HG02840 (cell line): ENCODE results near the gene PANK4.

ENCODE experiments used
- ATAC-seq: cut with Tn5 transposase; IDR thresholded peaks from one replicate; pipeline ENCODE4 v1.9.1; 2021; ENCODE audit warnings: mild to moderate bottlenecking, moderate library complexity, moderate number of reproducible peaks; ENCODE audit not compliant: unreplicated experiment, low FRiP score

PANK4 gene

DNA sequence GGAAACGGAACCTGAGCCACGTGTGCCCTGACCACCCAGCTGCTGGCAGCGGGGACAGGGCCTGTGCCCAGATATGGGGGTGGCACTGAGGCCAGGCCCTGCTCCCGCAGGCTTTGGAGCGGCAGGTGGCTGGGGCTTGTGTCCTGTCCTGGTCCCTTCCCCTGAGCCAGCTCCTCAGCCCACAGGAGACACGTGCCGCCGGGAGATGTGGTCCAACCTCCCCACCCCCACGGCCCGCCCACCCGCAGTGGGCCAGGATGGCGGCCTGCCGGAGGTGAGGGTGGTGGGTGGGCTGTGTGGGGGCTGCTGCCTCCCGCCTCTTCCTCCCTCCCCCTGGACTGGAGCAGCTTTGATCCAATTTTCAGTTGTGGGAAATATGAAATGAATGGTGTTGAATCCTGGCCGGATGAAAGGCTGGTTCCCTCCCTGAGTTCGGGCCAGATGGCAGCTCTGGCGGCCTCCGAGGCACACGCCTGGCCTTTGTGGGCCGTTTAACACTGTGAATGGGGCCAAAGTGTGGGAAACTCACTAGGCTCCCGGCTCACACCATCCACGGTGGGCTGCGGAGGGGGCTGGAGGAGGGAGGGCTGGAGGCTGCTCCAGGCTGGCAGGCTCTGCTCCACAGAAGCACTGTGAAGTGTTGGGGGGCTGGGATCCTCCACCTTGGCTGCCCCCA, 6.2 kb upstream of the PANK4 start:
- ATAC-seq: no peak

DNA sequence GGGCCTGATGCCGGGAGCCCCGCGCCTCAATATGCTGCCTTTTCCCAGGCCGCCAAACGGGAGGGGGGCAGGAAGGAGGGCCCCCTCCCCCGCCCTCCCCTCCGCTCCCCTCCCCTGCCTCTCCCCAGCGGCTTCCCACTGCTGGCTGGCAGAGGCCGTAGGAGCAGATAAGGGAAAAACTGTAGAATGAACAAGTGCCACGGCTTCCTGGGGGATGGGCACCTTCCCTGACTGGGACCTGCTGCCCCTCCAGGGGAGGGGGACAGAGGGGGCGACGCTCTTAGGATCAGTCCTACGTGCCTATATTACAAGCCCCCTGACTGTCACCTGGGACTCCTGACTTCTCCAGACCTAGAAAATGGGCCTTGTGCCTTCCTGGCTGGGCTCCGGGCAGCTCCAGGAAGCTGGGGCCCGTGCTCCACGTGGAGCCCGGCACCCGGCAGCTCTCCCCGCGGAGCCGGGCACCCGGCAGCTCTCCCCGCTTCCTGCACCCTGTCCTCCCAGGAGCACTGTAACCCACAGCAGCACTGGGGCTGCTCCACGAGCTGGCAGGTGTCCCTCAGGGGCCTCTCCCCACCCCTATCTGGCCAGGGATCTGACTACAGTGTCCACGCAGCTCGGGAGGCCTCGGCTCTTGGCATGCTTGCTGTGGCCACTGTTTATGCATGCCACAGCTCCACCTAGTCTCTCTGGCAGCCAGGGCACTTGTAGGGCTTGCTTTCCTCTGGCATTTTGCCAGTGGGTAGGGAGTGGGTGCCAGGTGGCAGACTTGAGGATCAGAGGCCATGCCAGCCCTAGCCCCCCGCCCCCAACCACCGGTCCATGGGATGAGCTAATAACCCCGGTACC, 4.3 kb upstream of the PANK4 start:
- ATAC-seq: no peak

DNA sequence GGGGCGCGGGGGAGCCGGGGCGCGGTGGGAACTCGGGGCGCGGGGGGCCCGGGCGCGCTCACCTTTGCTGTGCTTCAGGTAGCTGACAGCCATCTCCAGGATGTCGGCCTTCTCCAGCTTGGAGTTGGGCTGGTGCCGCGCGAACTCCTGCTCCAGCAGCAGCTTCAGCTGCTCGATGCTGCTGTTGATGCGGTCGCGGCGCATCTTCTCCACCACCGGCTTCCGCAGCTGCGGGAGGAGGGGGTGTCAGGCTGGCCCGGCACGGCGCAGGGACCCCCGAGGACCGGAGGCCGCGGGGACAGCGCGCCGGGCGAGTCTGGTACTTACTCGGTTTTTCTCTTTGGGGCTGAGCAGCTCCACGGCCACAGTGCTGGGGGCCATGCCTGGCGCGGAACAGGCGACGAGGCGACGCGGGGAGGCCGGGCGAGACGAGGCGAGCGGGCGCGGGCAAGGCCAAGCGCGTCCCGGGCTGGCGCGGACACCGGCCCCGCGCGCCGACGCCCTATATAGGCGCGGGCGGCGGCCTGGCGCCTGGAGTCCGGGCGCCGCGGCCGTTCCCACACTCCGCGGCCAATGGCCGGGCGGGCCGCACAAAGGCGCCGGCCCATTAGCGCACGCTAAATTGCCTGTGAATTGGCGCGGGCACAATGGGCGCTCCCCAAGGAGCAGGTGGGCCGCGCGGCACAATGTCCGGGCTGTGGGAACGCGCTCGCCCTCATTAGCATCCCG, 3.6 kb upstream of the PANK4 start, which contains the start of gene HES5:
TSS of gene HES5 (minus strand) at position 480 of the 729 bp plus-strand sequence. CDS start at position 381, 99 bp downstream.
- ATAC-seq: no peak

DNA sequence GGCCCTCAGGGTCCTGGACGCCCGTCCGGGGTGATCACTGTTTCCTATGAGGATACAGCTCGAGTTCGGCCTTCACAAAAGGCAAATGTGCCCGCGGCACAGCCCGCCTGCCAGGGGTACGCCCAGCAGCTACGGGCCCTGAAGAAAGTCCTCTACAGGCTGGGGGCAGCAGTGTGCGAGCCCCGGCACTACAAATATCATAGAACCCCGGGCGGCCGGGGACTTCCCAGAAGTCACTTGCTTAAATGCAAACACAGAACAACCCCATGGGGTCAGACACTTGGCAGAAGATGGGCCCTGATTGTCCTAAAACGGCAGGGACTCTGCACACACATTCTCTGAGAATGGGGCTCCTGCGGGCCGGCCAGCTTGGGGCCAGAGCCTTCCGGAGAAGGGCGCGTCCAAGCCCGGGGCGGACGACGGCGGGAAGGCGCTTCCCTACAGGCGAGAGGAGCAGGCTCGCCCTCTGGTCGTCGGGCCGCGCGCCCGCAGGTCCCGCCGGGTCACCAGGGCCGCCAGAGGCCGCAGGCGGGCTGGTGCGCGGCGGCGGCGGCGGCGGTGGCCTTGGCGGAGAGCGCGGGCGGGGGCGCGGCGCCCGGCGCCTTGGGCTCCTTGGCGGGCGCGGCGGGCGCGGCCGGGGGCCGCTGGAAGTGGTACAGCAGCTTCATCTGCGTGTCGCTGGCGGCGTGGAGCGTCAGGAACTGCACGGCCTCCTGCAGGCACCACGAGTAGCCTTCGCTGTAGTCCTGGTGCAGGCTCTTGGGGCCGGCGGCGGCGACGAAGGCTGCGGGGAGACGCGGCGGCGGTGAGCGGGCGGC, 2.8 kb upstream of the PANK4 start:
- no peak for ATAC-seq

DNA sequence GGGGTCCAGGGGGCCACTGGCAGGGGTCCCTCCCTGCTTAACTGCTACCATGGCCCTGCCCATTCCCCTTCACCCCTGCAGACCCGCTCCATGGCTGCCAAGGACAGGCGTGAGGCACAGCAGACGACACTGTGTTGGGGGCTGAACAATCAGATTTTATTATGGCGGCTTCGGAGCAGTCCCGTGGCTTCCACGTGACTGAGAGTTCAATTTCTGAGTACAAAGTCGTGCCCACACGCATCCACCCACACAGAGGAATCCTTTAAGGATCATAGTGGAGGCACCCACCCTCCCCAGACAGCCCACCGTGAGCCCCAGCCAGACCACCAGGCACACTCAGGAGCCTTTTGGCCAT, 2.2 kb upstream of the PANK4 start:
- no peak for ATAC-seq

DNA sequence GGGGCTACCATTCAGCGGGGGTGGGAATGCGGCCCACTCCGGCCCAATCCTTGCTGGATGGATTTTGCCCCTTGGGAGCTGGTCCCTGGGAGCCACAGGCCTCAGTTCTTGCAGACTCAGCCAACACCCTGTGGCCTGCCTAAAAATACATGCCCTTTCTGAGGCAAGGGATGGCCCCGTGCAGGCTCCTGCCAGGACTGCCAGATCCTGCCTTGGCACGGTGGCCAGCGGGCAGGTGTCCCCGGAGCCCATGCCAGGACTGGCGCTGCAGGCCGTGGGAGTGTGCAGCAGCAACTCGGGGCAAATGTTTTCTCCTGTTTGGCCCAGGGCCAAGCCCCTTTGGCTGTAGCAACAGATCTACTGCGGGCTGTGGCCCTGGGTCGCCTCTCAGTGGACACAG, 1.6 kb upstream of the PANK4 start:
- no peak for ATAC-seq

DNA sequence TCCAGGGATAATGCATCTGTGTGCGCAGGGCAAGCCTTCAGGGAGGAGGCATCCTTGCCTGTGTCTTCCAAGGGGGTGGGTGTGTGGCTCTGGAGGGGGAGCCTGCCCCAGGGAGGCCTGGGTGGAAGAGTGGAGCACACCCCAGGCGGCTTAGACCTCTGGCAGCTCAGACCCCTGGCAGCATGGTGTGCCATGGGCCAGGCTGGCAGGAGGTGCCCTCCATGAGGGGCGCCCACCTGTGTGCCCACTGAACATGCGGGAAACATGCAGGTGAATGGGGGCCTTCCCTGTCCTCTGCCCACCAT, 1.1 kb upstream of the PANK4 start:
- no peak for ATAC-seq

DNA sequence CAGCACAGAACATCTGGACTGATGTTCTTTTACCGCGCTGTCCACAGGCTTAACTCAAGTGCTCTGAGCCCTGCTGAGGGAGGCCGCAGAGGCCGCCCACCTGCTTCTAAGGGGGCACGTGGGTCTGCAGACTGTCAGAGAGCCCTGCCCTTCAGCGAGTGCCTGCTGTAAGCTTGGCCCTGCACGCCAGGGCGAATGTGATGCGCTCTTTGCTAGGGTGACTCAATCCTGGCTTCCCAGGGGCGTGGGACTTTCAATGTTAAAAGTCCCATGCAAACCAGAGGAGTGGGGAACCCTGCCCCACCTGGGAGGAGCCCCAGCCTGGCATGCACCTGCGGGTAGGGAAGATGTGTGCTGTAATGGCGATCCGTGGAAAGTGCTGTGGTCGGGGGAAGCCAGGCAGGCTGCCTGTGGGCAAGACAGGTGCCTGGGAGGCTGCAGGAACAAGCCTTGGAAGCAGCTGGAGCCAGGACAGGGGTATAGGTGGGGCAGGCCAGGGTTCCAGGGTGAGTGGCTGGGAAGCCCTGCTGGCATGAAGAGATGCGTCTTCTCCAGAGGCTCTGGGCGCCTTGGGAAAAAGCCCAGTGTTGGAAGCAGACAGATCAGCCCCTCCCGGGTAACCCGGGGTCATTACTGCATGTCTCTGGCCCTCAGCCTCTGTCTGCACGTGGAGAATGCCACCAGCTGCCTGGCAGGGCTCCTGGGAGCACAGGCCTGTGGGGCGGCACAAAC, 594 bp upstream of the PANK4 start:
- peak; percentile 23 for ATAC-seq

DNA sequence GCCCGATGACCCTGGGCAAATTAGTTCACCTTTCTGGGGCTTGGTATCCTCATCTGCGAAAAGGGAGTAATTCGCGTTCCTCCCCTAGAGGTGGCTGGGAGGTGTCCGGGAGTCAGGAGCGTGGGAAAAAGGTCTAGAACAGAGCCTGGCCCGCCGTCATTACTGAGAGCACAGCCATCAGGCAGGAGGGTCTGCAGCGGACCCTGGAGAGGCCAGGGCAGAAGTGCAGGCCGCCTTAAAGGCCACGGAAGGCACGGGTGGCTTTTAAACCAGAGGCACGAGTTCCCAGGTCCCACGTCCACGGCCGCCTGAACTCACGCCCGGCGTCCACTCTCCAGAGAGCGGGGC, 850 bp downstream of the PANK4 start:
- no peak for ATAC-seq

DNA sequence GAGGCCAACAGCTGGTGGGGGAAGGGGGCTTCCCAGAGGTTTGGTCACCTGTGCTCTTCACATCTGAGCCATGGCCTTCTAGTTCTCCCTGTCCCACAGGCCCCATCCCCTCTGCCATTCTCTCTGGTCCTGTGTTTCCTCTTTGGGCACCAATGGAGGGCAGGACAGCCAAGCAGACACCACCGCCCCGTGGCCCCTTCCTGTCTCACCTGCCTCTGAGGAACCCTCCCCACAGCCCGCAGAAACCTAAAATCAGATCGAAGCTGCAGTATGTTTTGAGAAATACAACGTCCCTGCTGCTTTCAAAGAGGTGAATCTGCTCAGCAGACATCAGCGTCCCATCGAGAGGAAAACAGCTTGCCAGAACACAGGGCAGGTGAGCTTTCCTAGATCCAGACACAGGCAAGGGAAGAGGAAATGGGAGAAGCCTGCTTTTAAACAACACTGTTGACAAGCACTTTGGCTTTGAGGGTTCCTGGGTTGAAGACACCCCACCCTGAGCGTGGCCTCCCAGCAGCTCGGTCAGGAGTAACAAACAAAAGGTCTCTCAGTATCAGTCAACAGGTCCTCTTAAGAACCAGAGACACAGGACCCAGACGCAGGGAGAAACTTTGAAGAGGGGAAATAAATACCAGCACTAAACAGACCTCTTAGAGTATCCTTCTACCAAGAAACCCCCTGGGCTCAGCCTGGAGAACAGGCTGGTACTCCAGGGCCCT, 2.3 kb downstream of the PANK4 start:
- no peak for ATAC-seq

DNA sequence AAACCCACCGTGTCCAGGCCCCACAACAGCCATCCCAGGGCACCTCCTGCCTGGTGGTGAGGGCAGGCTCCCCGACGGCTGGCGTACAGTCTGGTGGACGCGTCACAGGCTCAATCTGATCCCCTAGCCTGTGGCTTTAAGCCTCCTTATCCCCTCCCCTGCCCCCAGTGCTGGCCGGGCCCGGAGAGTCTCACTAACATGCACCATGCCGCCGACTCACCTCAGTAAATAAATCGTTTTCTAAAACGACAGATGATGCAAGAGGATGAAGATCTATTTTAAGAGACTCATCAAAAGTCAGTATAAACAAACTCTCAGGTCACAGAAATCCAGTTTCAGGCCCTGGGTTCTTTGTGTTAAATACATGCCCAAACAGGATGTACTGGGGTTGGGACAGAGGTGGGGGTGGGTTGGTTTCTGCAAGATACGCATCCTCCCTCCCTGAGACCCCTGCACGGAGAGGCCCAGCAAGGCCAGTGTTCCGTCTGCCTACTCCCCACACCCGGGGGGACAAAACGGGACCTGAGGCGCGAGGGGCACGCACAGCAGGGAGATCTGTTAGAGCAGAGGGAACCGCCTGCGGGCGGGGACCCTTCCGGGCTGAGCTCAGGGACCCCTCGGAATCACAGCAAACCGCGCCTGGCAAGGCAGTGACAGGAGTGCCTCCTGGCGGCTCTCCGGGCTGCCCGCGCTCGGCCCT, 3.1 kb downstream of the PANK4 start:
- ATAC-seq: no peak

DNA sequence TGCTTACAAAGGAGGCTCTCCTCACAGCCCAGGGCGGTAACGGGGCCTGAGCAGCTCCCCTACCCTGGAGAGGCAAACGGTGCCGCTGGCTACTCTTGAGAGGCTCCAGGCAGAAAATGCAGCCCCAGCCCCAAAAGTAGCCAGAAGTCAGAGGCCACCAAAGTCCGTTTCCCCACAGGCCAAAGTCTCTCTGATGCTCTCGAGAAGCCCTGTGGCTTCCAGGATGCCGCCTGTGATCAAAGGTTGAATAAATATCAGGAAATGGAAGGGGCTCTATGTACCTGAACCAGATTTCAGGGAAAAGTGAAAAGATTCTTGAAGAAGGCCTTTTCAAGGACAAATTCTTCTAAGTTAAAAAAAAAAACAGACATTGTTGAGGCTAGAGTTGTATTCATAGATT, 4.2 kb downstream of the PANK4 start:
- ATAC-seq: no peak

DNA sequence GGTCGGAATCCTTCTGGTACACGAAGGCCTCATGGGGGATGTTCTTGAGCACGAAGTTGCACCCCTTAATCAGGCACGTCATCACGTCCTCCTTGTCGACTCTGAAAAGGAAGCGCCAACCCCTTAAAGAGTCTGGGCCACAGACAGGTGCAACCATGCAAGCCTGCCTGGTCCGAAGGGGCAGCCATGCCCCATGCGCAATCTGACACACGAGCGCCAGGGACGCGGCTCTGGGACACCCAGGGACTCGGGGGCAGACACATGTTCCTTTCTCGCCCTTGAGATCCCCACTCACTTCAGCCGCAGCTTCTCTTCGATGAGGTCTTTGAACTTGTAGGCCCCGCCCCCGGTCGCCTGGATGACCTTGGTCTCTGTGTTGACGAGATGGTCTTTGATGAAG, 5.6 kb downstream of the PANK4 start:
- ATAC-seq: no peak

DNA sequence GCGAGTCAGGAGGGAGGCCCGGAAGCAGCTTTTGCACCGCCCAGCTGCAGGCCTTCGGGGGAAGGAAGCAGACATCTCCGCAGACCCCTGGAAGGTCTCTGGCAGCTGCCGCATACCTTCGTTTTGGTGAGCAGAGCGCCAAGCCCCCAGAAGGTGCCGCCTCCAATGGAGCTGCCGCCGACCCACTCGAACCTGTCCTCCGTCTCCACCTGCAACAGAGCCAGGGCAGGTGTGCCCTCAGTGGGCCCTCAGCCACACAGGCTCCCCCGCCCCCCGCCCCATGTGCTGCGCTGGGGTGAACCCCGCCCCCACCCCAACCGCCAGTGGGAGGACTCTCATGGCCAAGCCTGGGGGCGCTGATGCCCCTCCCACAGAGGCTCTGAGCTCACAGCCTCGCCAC, 6.2 kb downstream of the PANK4 start:
- ATAC-seq: no peak

DNA sequence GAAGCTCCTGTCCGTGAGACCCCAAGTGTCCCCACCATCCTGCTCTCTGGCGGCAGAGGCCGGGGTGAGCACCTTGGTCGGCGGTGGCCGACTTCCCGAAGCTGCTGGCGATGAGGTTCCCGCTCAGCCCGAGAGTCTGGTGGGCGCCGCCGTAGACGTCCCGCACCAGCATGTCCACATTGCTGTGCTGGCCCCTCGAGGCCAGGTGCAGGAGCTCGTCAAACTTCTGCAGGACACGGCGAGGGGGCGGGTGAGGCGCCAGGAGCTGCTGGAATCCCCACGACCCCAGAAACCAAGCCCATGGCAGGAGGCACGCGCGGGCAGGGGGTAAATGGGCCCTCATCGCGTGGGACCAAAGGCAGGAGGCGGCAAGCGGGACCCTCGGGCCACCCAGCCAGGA, 6.7 kb downstream of the PANK4 start:
- no peak for ATAC-seq

DNA sequence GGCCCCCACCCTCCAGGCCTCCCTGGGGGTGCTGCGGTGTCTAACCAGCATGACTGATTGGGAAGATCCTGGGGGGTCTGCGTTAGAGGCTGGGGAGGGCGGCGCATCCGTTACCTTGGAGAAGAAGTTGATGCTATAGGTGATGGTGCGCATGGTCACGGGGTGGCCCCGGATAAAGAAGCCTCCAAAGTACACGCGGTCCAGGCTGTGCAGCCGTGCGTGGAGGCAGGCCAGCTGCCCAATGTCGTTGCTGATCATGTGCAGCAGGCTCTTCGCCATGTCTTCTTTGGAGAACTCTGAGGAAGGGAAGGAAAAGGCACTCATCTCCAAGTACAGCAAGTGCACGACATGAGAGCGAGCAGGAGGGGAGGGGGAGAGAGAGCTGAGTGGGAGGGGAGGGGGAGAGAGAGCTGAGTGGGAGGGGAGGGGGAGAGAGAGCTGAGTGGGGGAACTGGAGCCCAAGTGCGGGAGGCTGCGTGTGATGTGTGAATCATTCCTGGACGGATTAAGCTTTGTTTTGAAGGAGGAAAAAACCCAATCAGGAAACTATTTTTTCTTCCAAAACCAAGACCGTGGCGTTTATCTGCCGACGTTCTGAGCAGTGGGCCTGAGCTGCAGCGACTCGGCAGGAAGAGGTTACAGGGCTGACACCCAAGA, 7.2 kb downstream of the PANK4 start:
- no peak for ATAC-seq

DNA sequence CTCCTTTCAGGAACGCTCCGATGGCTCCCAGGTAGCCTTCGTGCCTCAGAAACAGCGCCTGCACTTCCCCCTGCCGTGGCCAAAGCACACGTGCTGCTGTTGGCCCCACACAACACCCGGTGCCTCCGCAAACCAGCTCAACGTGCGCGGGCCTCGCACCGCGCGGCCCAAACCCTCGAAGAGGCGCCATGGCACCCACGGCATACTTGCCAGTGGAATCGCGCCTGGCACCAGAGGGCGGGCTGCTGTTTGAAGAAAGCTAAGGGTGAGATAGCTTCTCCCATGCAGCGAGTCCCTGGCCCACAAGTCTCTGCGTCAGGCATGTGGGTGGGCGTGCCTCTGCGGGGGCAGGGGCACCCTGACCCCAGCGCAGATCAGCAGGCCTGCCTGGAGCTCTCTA, 7.9 kb downstream of the PANK4 start:
- no peak for ATAC-seq

DNA sequence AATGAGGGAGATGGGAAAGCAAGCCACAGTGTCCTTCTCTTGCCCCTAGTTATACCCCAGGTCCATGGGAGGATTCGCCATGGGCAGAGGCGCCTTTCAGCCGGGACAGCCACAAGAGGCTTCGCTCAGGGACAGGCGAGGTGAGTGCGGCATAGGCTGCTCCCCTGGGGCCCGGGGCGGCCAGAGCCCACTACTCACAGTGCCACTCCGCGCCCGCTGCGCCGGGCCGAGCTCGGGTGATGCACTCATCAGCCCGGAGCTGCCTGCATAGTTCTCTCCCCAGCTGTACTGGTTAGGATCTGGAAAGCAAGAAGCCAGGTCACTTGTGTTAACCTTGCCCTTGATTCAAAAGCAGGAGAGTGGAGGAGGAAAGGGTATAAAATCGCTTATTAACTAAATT, 8.4 kb downstream of the PANK4 start:
- no peak for ATAC-seq
